MM.1S (cell line): Measurements from ENCODE around the gene KLK6.

Source experiments
- DNase-seq: peaks from one replicate; pipeline ENCODE4 v3.0.0-alpha.2; 2015
- H2AFZ ChIP-seq: fragments of 300-600 bp; sonication (generic); 2 replicates; pipeline ENCODE4 v1.6.0; 2016; ENCODE audit warnings: antibody characterized with exemption, low read length
- H3F3A ChIP-seq: fragments of 300-600 bp; sonication (generic); 2 replicates; pipeline ENCODE4 v1.6.1; 2016; ENCODE audit warnings: mild to moderate bottlenecking, antibody characterized with exemption, low read length, moderate library complexity, mixed read lengths; ENCODE audit not compliant: insufficient read depth
- H3K27ac ChIP-seq: fragments of 300-600 bp; sonication (generic); 2 replicates; pipeline ENCODE4 v1.5.1; 2016; ENCODE audit warnings: mild to moderate bottlenecking, low read length
- H3K27me3 ChIP-seq: fragments of 300-600 bp; sonication (generic); replicated peaks from 2 replicates; pipeline ENCODE4 v1.6.0; 2016; ENCODE audit warnings: low read length; ENCODE audit not compliant: insufficient read depth
- H3K36me3 ChIP-seq: fragments of 300-600 bp; sonication (generic); replicated peaks from 2 replicates; pipeline ENCODE4 v1.6.1; 2016; ENCODE audit warnings: mild to moderate bottlenecking, low read length, mixed read lengths; ENCODE audit not compliant: insufficient read depth
- H3K4me1 ChIP-seq: fragments of 300-600 bp; sonication (generic); 2 replicates; pipeline ENCODE4 v1.6.1; 2016; ENCODE audit warnings: low read length, mixed read lengths
- H3K4me2 ChIP-seq: fragments of 300-600 bp; sonication (generic); 2 replicates; pipeline ENCODE4 v1.6.0; 2016; ENCODE audit warnings: low read depth, low read length
- H3K4me3 ChIP-seq: fragments of 300-600 bp; sonication (generic); 2 replicates; pipeline ENCODE4 v1.5.1; 2016; ENCODE audit warnings: low read length, mixed read lengths
- H3K79me2 ChIP-seq: fragments of 300-600 bp; sonication (generic); 2 replicates; pipeline ENCODE4 v1.6.1; 2016; ENCODE audit warnings: mixed run types, low read length, mixed read lengths
- H3K9ac ChIP-seq: fragments of 300-600 bp; sonication (generic); 2 replicates; pipeline ENCODE4 v1.6.1; 2016; ENCODE audit warnings: low read length, mixed read lengths
- H3K9me2 ChIP-seq: fragments of 300-600 bp; sonication (generic); replicated peaks from 2 replicates; pipeline ENCODE4 v1.6.1; 2016; ENCODE audit warnings: mild to moderate bottlenecking, low read length, mixed read lengths; ENCODE audit not compliant: insufficient read depth
- H3K9me3 ChIP-seq: fragments of 300-600 bp; sonication (generic); replicated peaks from 2 replicates; pipeline ENCODE4 v1.6.1; 2016; ENCODE audit warnings: mild to moderate bottlenecking, low read length, mixed read lengths; ENCODE audit not compliant: insufficient read depth
- H4K20me1 ChIP-seq: fragments of 300-600 bp; sonication (generic); 2 replicates; pipeline ENCODE4 v1.6.1; 2016; ENCODE audit warnings: mild to moderate bottlenecking, low read length, moderate library complexity, mixed read lengths; ENCODE audit not compliant: insufficient read depth
- CTCF ChIP-seq: fragments of 300-600 bp; sonication (generic); IDR thresholded peaks from 2 replicates; pipeline ENCODE4 v1.5.1; 2016; ENCODE audit warnings: antibody characterized with exemption, low read length, mixed read lengths
- EZH2 ChIP-seq: fragments of 300-600 bp; sonication (generic); optimal IDR thresholded peaks from 2 replicates; pipeline ENCODE3; 2017; ENCODE audit warnings: low read depth, mild to moderate bottlenecking, antibody characterized with exemption, low read length, mixed read lengths
- EZH2phosphoT487 ChIP-seq: fragments of 300-600 bp; sonication (generic); IDR thresholded peaks from 2 replicates; pipeline ENCODE4 v1.6.1; 2018; ENCODE audit warnings: antibody characterized with exemption, low read length

Gene KLK6

GRCh38 chr19:51015691-51016267 lies 46.4 kb upstream of the KLK6 start:
- no peaks in the 10 kb centered on the region for H3F3A ChIP-seq
- H3K27me3 ChIP-seq: no peaks in the 10 kb centered on the region

GRCh38 chr19:51014242-51014641 lies 44.9 kb upstream of the KLK6 start:
- H3F3A ChIP-seq: no peaks in the 10 kb centered on the region
- H3K9me3 ChIP-seq: no peaks in the 10 kb centered on the region
- H3K4me3 ChIP-seq: no peak overlapping the region
- no peak overlapping the region for H3K27ac ChIP-seq
- H3K79me2 ChIP-seq: no peaks in the 10 kb centered on the region
- no peak for TF ChIP-seq EZH2
- no peak for TF ChIP-seq CTCF
- TF ChIP-seq EZH2phosphoT487: no peak
- no peak overlapping the region for H3K4me2 ChIP-seq
- H3K27me3 ChIP-seq: no peaks in the 10 kb centered on the region
- no peaks in the 10 kb centered on the region for H3K4me1 ChIP-seq
- DNase-seq: no peak
- H3K36me3 ChIP-seq: no peaks in the 10 kb centered on the region
- no peak overlapping the region for H3K9ac ChIP-seq
- no peak overlapping the region for H2AFZ ChIP-seq
- no peaks in the 10 kb centered on the region for H3K9me2 ChIP-seq
- H4K20me1 ChIP-seq: no peaks in the 10 kb centered on the region

More at GRCh38 chr19:51015691-51016267, 46.4 kb upstream of the KLK6 start:
- Histone ChIP-seq H3K4me1 (no peaks in the 10 kb centered on the region), H3K4me2 (no peak overlapping the region), H3K27ac (no peak overlapping the region), H3K4me3 (no peak overlapping the region), H4K20me1 (no peaks in the 10 kb centered on the region), H3K79me2 (no peaks in the 10 kb centered on the region), H2AFZ (no peak overlapping the region), H3K36me3 (no peaks in the 10 kb centered on the region), H3K9ac (no peak overlapping the region), H3K9me2 (no peaks in the 10 kb centered on the region), H3K9me3 (no peaks in the 10 kb centered on the region)
- DNase-seq: no peak
- TF ChIP-seq CTCF: no peak
- no peak for TF ChIP-seq EZH2
- TF ChIP-seq EZH2phosphoT487: no peak

GRCh38 chr19:51012661-51013190 lies 43.3 kb upstream of the KLK6 start:
- Histone ChIP-seq H3K36me3 (no peaks in the 10 kb centered on the region), H3K27ac (no peak overlapping the region), H3K9ac (no peak overlapping the region), H3F3A (no peaks in the 10 kb centered on the region), H3K4me1 (no peaks in the 10 kb centered on the region), H3K4me3 (no peak overlapping the region), H4K20me1 (no peaks in the 10 kb centered on the region), H3K9me3 (no peaks in the 10 kb centered on the region), H3K4me2 (no peak overlapping the region), H2AFZ (no peak overlapping the region), H3K9me2 (no peaks in the 10 kb centered on the region), H3K79me2 (no peaks in the 10 kb centered on the region), H3K27me3 (no peaks in the 10 kb centered on the region; the same call in 1 of the 2 replicates)
- TF ChIP-seq EZH2 (no peak), EZH2phosphoT487 (no peak), CTCF (no peak)
- DNase-seq: no peak
